Measurements from ENCODE around the gene GRHL1. TPM values are rescaled to one million over a fixed set of nuclear protein-coding genes. Genes with fewer than 3 reads are reported as not detected.

The GRHL1 gene
- total and polyA plus RNA-seq, 2 donors (not counting 1 experiment from before 2014, with no cell fraction given): 0.25 to 0.76 TPM

DNA sequence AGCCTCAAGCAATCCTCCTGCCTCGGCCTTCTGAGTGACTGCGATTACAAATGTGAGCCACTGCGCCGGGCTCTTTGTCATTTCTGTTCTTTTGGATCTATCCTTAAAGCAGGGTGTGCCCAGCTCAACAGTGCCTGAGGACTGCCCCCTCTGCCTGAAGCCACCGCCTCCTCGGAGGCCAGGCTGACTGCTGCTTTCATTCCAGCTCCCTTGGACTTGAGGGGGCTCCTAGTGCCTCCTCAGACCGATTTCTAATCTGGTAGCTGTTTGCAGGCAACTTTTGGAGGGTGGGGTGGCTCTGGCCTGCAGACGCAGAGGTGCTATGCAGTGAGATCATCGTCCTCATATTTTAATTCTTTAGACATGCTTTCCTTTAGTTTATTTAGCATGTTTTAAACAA lies 55.9 kb downstream of the GRHL1 start:
- Histone ChIP-seq H3K4me1 (ENCODE audit: control insufficient read depth in 2 of 2, insufficient read depth in 2 of 2, low read length in 2 of 2) (no peaks in the 10 kb centered on the region), H3K27me3 (replicated peaks in 1 of 4; ENCODE audit: control extremely low read depth in 1 of 4, control insufficient read depth in 3 of 4, insufficient read depth in 4 of 4, low read length in 3 of 4) (peaks cover 0 to 10% (median 0%) of the 10 kb centered on the region in 4 experiments), H3K4me3 (ENCODE audit: control extremely low read depth in 1 of 5, extremely low read depth in 1 of 5, insufficient read depth in 1 of 5, low read depth in 2 of 5, low read length in 4 of 5) (no peak overlapping the region), H4K20me1 (ENCODE audit: control insufficient read depth, insufficient read depth, low read length, poor library complexity, severe bottlenecking) (no peaks in the 10 kb centered on the region), H3K36me3 (replicated peaks in 1 of 2; ENCODE audit: control extremely low read depth in 1 of 2, control insufficient read depth in 1 of 2, extremely low read depth in 1 of 2, insufficient read depth in 2 of 2, low read length in 1 of 2) (no peaks in the 10 kb centered on the region), H3K9ac (ENCODE audit: low read length) (no peak overlapping the region), H3K4me2 (replicated peaks; ENCODE audit: low read depth, low read length, poor library complexity, severe bottlenecking) (no peak overlapping the region), H3K27ac (ENCODE audit: low read length in 2 of 2) (no peak overlapping the region), H3K79me2 (ENCODE audit: control insufficient read depth, insufficient read depth, low read length) (no peaks in the 10 kb centered on the region), H3K9me3 (ENCODE audit: control extremely low read depth in 1 of 3, control insufficient read depth in 2 of 3, insufficient read depth in 1 of 3, low read length in 2 of 3) (peaks cover 0 to 8% (median 0%) of the 10 kb centered on the region in 3 donors), H2AFZ (ENCODE audit: insufficient read depth, low read depth, low read length, poor library complexity, severe bottlenecking) (no peak overlapping the region)
- DNase-seq (no peak), ATAC-seq (ENCODE audit: low read depth) (no peak)
- Mint-ChIP-seq H3K27me3 (no peaks in the 10 kb centered on the region), H3K9me3 (ENCODE audit: insufficient read depth) (no peaks in the 10 kb centered on the region), H3K27ac (no peak overlapping the region), H3K4me1 (no peaks in the 10 kb centered on the region), H3K4me3 (no peak overlapping the region)
- intact Hi-C loops (cut with micrococcal nuclease): no loop called here
- WGBS (ENCODE audit: insufficient coverage): 82% methylated on average over 6 of the region's 9 CpGs
- ChIA-PET CTCF (no interaction called here), POLR2A (no interaction called here)
- TF ChIP-seq EZH2 (IDR thresholded peaks at IDR 0.05; ENCODE audit: borderline replicate concordance, insufficient read depth, low read depth, low read length, poor library complexity, severe bottlenecking): no peak
- TF ChIP-seq, protein P1, sequence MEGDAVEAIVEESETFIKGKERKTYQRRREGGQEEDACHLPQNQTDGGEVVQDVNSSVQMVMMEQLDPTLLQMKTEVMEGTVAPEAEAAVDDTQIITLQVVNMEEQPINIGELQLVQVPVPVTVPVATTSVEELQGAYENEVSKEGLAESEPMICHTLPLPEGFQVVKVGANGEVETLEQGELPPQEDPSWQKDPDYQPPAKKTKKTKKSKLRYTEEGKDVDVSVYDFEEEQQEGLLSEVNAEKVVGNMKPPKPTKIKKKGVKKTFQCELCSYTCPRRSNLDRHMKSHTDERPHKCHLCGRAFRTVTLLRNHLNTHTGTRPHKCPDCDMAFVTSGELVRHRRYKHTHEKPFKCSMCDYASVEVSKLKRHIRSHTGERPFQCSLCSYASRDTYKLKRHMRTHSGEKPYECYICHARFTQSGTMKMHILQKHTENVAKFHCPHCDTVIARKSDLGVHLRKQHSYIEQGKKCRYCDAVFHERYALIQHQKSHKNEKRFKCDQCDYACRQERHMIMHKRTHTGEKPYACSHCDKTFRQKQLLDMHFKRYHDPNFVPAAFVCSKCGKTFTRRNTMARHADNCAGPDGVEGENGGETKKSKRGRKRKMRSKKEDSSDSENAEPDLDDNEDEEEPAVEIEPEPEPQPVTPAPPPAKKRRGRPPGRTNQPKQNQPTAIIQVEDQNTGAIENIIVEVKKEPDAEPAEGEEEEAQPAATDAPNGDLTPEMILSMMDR (IDR thresholded peaks at IDR 0.05): no peak

DNA sequence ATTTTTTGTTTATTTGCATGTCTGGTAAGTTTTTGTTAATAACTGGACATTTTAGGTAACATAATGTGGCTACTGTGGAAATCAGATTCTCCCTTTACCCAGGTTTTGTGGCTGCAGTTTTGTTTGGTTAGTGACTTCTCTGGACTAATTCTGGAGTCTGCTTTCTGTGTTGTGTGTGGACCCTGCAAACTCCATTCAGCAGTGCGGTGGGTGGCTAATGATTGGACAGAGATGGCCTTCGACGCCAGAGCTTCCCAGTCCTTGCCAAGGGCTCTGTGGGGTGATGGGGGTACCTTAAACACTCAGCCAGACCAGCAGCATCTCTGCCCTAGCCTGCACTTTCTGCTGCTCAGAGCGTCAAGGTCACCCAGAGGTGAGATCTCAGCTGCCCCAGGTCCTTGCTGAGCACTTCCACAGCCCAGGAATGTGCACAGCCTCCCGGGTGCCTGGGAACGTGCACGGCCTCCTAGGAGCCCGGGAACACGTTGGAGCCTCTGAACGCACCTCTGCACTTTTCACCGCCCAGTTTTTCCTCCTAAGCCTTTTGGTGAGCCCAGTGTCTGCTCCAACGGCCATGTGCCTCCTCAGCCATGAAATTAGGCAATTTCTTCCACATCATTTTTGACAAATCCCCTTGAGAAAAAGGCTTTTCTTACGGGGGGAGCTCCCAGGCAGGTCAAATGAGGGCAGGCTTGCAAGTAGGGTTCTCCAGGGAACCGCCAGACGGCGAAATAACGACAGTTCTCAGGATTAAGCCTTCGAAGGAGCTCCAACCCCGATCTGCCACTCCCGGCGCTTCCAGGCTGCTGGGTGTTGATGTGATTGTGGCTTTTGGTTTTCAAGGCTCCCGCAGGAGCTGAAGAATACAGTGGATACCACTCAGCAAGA lies 56.7 kb downstream of the GRHL1 start:
- H2AFZ ChIP-seq (ENCODE audit: insufficient read depth, low read depth, low read length, poor library complexity, severe bottlenecking): no peak overlapping the region
- H3K27ac ChIP-seq (ENCODE audit: low read length in 2 of 2): no peak overlapping the region
- H3K9ac ChIP-seq (ENCODE audit: low read length): no peak overlapping the region
- ChIA-PET CTCF (interaction anchor here (0.9 kb wide), 1 partner anchor 24 kb away, joined by 4 read pairs; no protein-coding TSS in a partner anchor), POLR2A (interaction anchor here (0.5 to 0.6 kb wide), 2 partner anchors 103 to 1141 kb away, joined by 3 to 4 read pairs; no protein-coding TSS in a partner anchor)
- DNase-seq: no peak
- H3K27me3 ChIP-seq (replicated peaks in 1 of 4; ENCODE audit: control extremely low read depth in 1 of 4, control insufficient read depth in 3 of 4, insufficient read depth in 4 of 4, low read length in 3 of 4): peaks cover 0 to 8% (median 0%) of the 10 kb centered on the region in 4 experiments
- H3K9me3 Mint-ChIP-seq (ENCODE audit: insufficient read depth): no peaks in the 10 kb centered on the region
- H3K4me3 ChIP-seq (ENCODE audit: control extremely low read depth in 1 of 5, extremely low read depth in 1 of 5, insufficient read depth in 1 of 5, low read depth in 2 of 5, low read length in 4 of 5): no peak overlapping the region
- H3K79me2 ChIP-seq (ENCODE audit: control insufficient read depth, insufficient read depth, low read length): no peaks in the 10 kb centered on the region
- no peaks in the 10 kb centered on the region for H3K36me3 ChIP-seq (replicated peaks in 1 of 2; ENCODE audit: control extremely low read depth in 1 of 2, control insufficient read depth in 1 of 2, extremely low read depth in 1 of 2, insufficient read depth in 2 of 2, low read length in 1 of 2)
- H4K20me1 ChIP-seq (ENCODE audit: control insufficient read depth, insufficient read depth, low read length, poor library complexity, severe bottlenecking): no peaks in the 10 kb centered on the region
- H3K4me1 ChIP-seq (ENCODE audit: control insufficient read depth in 2 of 2, insufficient read depth in 2 of 2, low read length in 2 of 2): no peaks in the 10 kb centered on the region
- H3K4me3 Mint-ChIP-seq: no peak overlapping the region
- H3K27ac Mint-ChIP-seq: no peak overlapping the region
- 80% methylated on average over 21 of the region's 22 CpGs for WGBS (ENCODE audit: insufficient coverage)
- peaks cover 0 to 11% (median 0%) of the 10 kb centered on the region in 3 donors for H3K9me3 ChIP-seq (ENCODE audit: control extremely low read depth in 1 of 3, control insufficient read depth in 2 of 3, insufficient read depth in 1 of 3, low read length in 2 of 3)
- H3K4me1 Mint-ChIP-seq: no peaks in the 10 kb centered on the region
- H3K4me2 ChIP-seq (replicated peaks; ENCODE audit: low read depth, low read length, poor library complexity, severe bottlenecking): no peak overlapping the region
- H3K27me3 Mint-ChIP-seq: no peaks in the 10 kb centered on the region
- intact Hi-C loops (cut with micrococcal nuclease): no loop called here
- ATAC-seq (ENCODE audit: low read depth): no peak
- no peak for TF ChIP-seq EZH2 (IDR thresholded peaks at IDR 0.05; ENCODE audit: borderline replicate concordance, insufficient read depth, low read depth, low read length, poor library complexity, severe bottlenecking)
- TF ChIP-seq, protein P1 (IDR thresholded peaks at IDR 0.05): no peak
